HG02798 (cell line): Measurements from ENCODE around the gene NID1.
A peak's percentile ranks its signal among the peaks of the same experiment; 100 is the strongest.
"Not testable (repeated sequence)": the region's sequence is repeated elsewhere in the genome, so short reads cannot be mapped to it uniquely, and the experiment has no call there.

ENCODE experiments used
- ATAC-seq: cut with Tn5 transposase; IDR thresholded peaks from one replicate; pipeline ENCODE4 v1.9.1; 2021; ENCODE audit warnings: mild to moderate bottlenecking; ENCODE audit not compliant: unreplicated experiment, poor library complexity

Gene NID1

DNA sequence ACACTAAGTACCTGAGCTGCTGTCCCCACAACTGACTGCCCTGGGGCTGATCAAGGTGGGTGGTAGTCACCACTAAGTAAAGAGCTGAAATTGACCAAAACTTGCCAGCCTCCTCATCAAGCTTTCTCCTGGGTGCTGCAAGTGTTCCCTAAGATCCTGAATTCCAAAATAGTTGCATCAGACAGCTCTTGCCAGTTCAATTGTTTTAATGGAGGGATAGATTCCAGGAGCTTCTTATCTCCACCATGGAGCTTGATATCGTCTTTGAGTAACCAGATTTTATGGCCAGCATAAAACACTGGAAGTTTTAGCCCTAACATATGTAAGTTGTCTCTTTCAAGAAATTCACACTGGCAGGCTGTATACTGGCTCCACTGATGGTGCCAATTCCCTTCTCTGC lies 90.3 kb downstream of the NID1 start:
- no peak for ATAC-seq

DNA sequence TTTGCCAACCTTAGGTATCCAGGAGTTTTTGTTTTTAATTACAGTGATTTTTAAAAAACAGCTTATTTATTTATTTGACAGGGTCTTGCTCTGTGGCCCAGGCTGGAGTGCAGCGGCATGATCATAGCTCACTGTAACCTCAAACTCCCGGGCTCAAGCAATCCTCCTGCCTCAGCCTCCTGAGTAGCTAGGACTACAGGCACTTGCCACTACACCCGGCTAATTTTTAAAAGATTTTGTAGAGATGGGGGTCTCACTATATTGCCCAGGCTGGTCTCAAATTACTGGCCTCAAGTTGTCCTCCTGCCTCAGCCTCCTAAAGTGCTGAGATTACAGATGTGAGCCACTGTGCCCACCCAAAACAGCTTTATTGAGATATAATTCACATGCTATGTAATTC lies 92.2 kb downstream of the NID1 start:
- ATAC-seq, result not testable (repeated sequence)

DNA sequence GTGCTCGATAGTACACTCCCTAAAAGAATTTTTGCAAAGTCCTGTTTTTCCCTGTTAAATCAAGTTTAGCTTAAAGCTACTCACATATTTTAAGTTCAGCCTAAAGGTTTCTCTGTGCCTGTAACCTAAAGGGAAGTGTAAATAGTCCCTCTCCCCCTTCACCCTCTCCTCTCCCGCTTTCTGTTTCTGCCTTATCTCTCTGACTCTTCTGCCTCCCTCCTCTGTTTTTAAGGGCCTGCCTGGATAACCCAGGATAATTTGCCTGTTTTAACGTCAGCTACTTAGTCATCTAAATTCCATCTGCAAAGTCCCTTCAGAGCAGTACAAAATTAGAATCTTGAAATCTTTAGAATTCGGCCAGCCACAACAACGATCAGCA lies 92.6 kb downstream of the NID1 start:
- peak; percentile 24 for ATAC-seq

DNA sequence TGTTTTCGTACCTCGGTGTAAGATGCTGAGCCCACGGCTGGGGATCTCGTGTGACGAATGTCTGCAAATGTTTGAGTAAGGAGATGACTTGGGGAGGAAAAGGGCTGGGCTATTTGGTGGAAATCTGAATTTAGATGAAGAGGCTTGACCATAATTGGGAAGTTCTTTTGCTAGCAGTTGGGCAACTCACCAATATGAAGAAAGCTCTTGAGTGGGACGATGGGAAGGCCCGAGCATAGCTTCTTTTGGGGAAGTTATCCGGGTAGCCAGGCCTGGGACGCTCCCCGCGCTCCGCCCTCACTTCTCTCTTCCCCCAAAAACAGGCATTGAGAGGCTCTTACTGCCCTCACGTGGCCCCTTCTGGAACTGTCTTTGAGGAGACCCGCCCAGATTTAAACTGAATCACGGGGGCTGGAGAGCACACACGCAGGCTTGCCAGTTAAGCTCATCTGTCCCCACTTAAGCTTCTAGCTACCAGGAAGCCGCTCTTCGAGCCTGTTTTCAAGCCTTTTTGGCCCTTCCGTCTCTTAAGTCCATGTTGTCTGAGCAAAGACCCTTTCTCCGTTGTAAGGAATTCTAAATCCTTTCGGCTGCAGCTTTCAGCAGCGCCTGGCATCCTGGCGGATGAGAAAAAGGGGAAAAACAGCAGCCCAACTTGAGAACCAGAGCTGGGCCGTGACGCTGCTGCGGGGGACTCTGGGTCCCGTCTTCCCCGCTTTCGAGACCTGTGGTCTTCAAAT lies 93.1 kb downstream of the NID1 start:
- peak; percentile 95 for ATAC-seq

DNA sequence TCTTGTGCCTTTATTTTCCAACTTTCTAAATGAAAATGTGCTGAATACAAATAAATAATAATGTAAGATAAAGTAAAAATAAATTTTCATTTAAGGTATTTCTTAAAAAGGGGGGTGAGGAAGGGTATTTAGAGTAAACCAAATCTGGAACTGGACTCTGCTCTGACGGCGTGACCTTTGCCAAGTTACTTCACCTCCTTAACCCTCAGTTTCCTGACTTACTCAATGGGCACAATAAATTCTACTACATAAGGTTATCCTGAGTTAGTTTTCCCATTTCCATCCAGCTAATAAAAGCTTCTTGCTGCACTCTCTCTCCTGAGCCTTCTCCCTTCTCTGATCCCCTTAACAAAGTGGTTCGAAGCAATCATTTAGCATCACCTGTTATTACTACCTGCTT lies 93.9 kb downstream of the NID1 start:
- ATAC-seq, result no peak

DNA sequence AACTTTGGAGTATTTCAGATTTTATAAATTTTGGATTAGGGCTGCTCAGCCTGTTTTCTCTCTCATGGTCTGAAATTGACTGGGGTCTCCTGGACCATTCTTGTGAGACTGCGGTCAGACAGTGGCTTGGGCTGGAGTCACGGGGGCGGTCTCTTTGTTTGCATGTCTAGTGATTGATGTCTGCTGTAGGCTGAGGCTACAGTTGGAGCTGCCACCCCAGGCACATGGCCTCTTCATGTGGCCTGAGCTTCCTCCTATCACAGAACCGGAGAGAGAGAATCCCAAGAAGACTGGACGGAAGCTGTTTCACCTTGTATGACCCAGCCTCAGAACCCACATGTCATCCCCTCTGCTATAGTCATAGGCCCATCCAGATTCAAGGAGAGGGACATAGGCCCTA lies 96.1 kb downstream of the NID1 start:
- no peak for ATAC-seq

DNA sequence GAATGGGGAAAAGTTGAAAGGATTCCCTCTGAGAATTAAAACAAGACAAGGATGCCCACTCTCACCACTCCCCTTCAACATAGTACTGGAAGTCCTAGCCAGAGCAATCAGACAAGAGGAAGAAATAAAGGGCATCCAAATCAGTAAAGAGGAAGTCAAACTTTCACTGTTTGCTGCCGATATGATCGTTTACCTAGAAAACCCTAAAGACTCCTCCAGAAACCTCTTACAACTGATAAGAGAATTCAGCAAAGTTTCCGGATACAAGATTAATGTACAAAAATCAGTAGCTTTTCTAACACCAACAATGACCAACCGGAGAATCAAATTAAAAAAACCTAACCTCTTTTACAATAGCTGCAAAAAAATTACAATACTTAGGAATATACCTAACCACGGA lies 98.8 kb downstream of the NID1 start:
- ATAC-seq, result not testable (repeated sequence)

DNA sequence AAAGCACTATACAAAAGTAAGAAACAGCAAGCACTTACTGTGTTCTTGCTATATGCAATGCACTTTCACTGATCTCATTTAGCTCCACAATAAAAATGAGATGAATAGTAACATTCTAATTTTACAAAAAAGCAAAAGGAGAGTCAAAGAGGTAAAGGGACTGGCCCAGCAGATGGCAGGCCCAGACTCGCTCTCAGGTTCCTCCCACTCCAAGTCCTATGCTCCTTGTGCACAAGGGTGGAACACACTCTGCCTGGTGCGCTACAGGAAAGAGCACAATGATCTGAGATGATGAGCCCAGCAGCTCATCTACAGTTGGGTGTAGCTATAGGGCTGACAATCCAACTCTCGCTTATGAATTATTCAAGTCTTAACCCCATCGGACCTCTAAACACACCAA lies 104.1 kb downstream of the NID1 start:
- ATAC-seq, result no peak

DNA sequence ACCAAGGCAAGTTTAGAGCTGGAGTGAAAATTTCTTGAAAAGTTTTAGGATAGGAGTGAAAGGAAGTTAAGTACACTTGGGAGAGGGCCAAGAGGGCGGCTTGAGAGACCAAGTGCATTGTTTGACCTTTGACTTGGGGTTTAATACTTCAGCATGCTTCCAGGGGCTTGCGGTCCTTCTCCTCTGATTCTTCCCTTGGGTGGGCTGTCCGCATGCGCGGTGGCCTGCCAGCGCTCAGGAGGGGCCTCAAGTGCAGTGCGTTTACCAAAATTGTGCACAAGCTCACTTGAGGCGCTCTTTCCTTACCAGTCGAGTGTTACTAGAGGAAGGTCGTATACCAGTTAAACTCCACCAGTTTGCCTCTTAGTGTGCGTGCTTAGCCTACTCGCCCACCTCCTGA lies 106.9 kb downstream of the NID1 start:
- ATAC-seq, result no peak

DNA sequence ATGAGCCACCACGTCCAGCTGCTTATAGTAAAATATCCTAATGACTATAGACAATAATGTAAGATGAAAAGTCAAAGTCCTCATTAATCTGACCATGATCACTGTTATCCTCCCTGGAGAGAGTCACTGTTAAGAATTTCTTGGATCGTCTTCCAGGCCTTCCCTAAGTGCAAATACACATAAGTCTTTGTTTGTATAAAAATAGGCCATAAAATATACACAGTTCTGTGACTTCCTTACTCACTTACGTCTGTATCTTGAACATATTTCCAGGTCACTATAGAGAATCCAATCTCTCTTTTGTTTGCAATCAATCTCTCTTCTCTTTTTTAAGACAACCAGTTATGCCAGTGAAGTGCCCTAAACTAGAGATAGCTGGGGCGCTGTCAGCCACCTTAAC lies 109.1 kb downstream of the NID1 start:
- no peak for ATAC-seq

DNA sequence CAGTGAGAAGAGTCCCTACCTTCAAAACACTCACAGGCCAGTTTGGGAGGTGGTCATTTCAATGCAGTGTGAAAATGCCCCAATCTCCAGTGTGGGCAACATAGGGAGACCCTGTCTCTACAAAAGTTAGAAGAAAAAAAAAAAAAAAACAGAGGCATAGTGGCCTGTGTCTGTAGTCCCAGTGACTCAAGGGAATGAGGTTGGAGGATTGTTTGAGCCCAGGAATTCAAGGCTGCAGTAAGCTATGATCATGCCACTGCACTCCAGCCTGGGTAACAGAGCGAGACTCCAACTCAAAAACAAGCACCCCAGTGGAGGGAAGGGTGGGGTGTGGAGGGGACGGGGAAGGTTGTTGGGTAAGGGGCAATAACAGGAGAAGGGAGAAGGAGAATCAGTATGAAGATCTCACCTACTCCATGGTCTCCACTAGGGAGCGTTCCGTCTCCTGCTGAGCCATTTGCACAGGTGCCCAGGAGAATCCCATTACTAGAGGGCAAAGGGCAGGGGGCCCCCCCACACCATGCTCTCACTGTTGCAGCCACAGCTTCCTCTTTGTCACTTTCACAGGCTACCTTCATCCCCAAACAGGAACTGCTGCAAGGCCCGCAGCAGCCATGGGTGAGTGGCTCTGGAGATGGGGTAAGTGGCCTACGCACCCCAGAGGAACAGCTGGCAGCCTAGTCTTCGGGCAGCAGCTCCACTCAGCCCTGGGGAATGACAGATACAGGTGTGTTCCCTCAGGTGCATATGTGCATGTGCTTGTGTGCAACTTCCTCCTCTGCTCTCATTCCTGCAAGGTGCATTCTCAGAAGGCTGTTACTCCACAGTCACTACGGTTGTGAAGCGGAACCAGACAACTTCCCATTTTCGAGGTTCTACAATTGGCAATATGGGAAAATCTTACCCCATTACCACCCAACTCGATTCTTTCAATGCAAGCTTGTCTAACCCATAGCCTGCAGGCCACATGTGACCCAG lies 110.3 kb downstream of the NID1 start:
- peak; percentile 96 for ATAC-seq

DNA sequence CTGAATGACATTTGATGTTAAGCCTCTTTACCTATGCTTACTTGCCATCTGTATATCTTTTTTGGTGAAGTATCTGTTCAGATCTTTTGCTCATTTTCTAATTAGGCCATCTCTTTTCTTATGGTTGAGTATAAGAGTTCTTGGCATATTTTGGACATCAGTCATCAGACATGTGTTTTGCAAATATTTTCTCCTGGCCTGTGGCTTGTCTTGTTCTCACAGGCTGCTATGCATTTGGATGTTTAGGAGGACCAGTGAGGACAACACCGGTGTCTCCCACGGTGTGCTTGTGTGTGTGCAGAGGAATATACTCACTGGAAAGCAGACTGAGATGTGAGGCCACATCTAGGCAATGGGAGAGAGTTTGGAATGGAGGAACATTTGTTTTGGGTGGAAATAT lies 111.1 kb downstream of the NID1 start:
- no peak for ATAC-seq

DNA sequence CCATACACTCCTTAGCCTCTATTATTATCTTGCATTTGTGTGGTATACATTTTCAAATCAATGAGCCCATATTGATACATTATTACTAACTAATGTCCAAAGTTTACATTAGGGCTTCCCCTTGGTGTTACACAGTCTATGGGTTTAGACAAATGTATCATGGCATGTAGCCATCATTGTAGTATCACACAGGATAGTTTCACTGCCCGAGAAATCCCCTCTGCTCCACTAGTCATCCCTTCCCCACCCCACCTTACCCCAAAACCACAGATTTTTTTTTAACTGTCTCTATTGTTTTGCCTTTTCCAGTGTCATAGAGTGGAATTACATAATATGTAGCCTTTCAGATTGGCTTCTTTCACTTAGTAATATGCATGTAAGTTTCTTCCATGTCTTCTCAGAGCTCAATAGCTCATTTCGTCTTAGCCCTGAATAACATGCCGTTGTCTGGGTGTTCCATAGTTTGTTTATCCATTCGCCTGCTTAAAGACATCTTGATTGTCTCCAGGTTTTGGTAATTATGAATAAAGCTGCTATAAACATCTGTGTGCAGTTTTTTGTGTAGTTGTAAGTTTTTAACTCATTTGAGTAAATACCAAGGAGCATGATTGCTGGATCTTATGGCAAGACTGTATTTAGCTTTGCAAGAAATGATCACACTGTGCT lies 111.8 kb downstream of the NID1 start:
- peak; percentile 46 for ATAC-seq

DNA sequence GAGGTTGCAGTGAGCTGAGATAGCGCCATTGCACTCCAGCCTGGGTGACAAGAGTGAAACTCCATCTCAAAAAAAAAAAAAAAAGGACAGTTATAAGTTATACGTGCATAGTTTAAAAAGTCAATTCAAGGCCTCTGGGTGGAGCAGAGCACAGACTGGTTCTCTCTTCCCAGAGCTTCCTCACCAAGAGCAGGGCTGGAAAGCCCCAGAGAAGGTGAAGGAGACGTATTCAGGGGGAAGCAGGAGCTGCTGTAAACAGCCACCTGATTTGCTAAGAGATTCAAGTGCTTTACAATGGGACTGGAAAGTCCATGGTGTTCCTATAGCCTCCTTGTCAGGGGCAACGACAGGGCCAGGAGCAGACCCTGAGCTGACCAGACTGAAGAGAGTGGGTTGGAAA lies 113.2 kb downstream of the NID1 start:
- no peak for ATAC-seq

DNA sequence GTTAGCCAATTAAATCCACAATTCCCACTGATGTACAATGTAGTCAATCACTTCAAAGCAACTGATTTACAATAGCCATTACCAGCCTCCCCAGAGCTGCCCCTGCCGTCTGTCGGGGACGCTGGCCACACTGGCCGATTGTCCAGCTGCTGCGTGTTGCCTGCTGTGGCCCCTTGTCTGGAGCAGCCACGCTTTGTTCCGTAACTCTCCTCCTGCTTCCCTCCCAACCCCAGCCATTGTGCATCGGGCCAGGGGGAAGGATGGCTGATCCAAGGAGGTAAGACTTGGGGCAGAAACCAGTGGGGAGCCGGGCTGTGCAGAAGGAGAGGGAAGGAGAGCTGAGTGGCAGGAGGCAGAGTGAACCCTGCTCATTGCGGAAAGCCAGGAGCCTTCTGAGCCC lies 114.6 kb downstream of the NID1 start:
- no peak for ATAC-seq

DNA sequence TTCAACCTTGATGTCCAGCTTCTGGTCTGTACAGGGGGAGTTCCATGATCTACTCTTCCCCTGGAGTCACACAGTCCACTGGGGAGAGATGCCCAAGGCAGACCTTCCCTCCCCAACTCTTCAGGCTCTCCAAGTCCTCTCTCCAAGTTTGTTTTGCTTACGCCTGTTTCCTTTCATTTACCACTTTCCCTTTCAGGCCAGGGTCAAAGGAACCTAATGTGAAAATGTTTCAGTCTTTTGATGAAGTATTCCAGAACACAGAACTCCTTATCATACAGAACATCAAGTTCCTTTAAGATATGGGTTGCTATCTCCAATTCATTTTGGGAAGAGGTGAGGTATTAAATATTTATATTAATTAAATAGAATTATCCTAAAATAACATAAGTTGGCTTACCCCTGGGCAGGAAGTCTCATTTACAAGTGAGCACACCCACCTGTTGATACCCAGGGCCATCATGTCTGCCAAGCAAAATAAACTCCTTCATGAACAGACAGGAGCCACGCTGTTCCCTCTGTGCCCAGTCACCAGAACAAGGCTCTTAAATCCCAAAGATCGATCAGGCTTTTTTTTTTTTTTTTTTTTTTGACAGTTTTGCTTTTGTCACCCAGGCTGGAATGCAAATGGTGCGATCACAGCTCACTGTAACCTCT lies 116.0 kb downstream of the NID1 start:
- no peak for ATAC-seq

DNA sequence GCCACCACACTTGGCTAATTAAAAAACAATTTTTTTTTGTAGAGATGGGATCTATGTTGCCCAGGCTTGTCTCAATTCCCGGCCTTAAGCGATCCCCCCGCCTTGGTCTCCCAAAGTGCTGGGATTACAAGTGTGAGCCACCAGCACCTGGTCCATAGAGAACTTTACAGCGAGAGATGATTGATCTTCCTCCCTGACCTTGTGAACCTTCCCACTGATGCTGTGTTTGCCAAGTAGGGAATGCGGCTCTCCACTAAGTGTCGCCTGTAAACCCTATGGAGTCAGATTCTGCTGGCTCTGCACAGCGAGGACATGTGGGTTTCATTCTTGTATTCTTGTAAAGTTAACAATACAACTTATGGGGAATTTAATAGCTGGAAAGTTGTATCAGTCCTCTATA lies 116.9 kb downstream of the NID1 start:
- ATAC-seq, result no peak

DNA sequence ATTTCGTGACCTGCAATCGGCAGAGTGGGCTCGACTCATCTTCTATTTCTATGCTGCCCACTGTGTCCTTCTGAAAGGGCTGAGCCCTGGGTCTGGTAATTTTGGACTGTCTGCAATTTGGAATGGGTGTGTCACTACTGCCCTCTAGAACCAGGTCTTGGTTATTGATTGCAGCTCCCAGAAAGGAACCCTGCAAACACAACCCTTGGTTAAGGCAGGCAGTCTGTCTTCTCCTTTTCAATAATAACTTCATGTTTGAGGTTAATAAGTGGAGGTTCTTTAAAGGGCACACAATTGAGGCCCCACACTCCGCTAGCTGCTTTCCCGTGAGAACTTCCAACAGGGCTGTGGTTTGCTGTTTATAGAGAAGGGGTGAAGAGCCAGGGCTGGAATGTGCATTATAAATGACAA lies 118.3 kb downstream of the NID1 start:
- ATAC-seq, result peak; percentile 59

DNA sequence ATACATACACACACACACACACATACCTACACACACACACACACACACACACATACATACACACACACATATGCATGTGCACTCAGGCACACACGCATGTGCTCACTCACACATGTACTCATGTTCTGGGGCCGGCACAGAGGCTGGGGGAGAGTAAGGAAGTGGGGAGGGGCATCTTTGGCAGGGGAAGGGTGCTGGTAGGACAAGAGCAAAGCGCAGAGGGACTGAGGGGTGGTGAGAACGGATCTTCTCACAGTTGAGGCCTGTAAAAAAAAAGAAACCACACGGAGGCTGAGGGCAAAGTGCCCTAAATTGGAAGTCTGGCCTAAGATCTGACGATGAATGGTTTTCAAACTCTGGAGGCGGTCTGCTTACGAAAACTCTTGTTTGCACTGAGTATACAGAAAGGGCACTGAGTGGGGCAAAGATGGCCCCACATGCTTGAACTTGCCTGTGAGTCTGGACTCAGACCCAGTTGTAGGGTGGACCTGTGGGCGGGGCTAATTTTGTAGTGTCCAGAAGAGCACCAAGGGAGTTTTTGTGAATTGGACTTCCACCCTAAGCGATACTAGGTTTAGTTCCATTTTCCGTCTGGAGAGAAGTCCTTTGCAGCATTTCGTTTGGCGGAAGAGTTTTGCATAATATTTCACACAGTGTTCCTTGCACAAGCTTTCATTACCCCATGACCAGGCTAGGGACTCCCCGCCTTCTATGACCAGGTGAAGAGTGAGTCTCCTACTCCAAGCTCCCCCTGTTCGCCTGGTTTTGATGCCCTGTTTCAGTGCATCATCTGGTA lies 118.9 kb downstream of the NID1 start:
- peak; percentile 78 for ATAC-seq
